Measurements from ENCODE around the gene ZNF277.

Gene ZNF277

GRCh38 chr7:112192236-112193154 is 14.0 kb upstream of the ZNF277 start:
- no peak for FAIRE-seq
- DNase-seq (ENCODE audit: insufficient read length, low spot score), result no peak
- TF ChIP-seq POU2F2 (IDR thresholded peaks at IDR 0.05; ENCODE audit: low read depth, low read length) (no peak), POLR2A (IDR thresholded peaks at IDR 0.05; ENCODE audit: low read depth, low read length) (no peak), POLR2AphosphoS5 (IDR thresholded peaks at IDR 0.05; ENCODE audit: low read depth, low read length) (no peak), PAX5 (IDR thresholded peaks at IDR 0.05; ENCODE audit: insufficient read depth, low read length, severe bottlenecking) (no peak), TAF1 (IDR thresholded peaks at IDR 0.05; ENCODE audit: low read depth, low read length) (no peak), SPI1 (IDR thresholded peaks at IDR 0.05; ENCODE audit: low read depth, low read length) (no peak)

GRCh38 chr7:112193915-112194502 is 12.5 kb upstream of the ZNF277 start:
- TF ChIP-seq POU2F2 (IDR thresholded peaks at IDR 0.05; ENCODE audit: low read depth, low read length) (no peak), PAX5 (IDR thresholded peaks at IDR 0.05; ENCODE audit: insufficient read depth, low read length, severe bottlenecking) (no peak), TAF1 (IDR thresholded peaks at IDR 0.05; ENCODE audit: low read depth, low read length) (no peak), POLR2AphosphoS5 (IDR thresholded peaks at IDR 0.05; ENCODE audit: low read depth, low read length) (no peak), SPI1 (IDR thresholded peaks at IDR 0.05; ENCODE audit: low read depth, low read length) (no peak), POLR2A (IDR thresholded peaks at IDR 0.05; ENCODE audit: low read depth, low read length) (no peak)
- DNase-seq (ENCODE audit: insufficient read length, low spot score) (no peak), FAIRE-seq (no peak)

GRCh38 chr7:112195717-112196116 is 10.8 kb upstream of the ZNF277 start:
- DNase-seq (ENCODE audit: insufficient read length, low spot score) (no peak), FAIRE-seq (no peak)
- TF ChIP-seq POU2F2 (IDR thresholded peaks at IDR 0.05; ENCODE audit: low read depth, low read length) (no peak), POLR2A (IDR thresholded peaks at IDR 0.05; ENCODE audit: low read depth, low read length) (no peak), PAX5 (IDR thresholded peaks at IDR 0.05; ENCODE audit: insufficient read depth, low read length, severe bottlenecking) (no peak), POLR2AphosphoS5 (IDR thresholded peaks at IDR 0.05; ENCODE audit: low read depth, low read length) (no peak), SPI1 (IDR thresholded peaks at IDR 0.05; ENCODE audit: low read depth, low read length) (no peak), TAF1 (IDR thresholded peaks at IDR 0.05; ENCODE audit: low read depth, low read length) (no peak)

- DNase-seq (ENCODE audit: insufficient read length, low spot score) (no peak), FAIRE-seq (no peak)
Measured at GRCh38 chr7:112197322-112197721, 9.2 kb upstream of the ZNF277 start.

GRCh38 chr7:112199035-112199655 is 7.3 kb upstream of the ZNF277 start:
- FAIRE-seq, result peak; percentile 47
- no peak for DNase-seq (ENCODE audit: insufficient read length, low spot score)
- TF ChIP-seq PAX5 (IDR thresholded peaks at IDR 0.05; ENCODE audit: insufficient read depth, low read length, severe bottlenecking), result no peak
- TF ChIP-seq POLR2AphosphoS5 (IDR thresholded peaks at IDR 0.05; ENCODE audit: low read depth, low read length), result no peak
- TF ChIP-seq POLR2A (IDR thresholded peaks at IDR 0.05; ENCODE audit: low read depth, low read length), result no peak
- no peak for TF ChIP-seq SPI1 (IDR thresholded peaks at IDR 0.05; ENCODE audit: low read depth, low read length)

More at GRCh38 chr7:112197322-112197721, 9.2 kb upstream of the ZNF277 start:
- no peak for TF ChIP-seq POU2F2 (IDR thresholded peaks at IDR 0.05; ENCODE audit: low read depth, low read length)

- FAIRE-seq (no peak), DNase-seq (ENCODE audit: insufficient read length, low spot score) (no peak)
- TF ChIP-seq POLR2AphosphoS5 (IDR thresholded peaks at IDR 0.05; ENCODE audit: low read depth, low read length) (no peak), POLR2A (IDR thresholded peaks at IDR 0.05; ENCODE audit: low read depth, low read length) (no peak), SPI1 (IDR thresholded peaks at IDR 0.05; ENCODE audit: low read depth, low read length) (no peak), TAF1 (IDR thresholded peaks at IDR 0.05; ENCODE audit: low read depth, low read length) (no peak), POU2F2 (IDR thresholded peaks at IDR 0.05; ENCODE audit: low read depth, low read length) (no peak), PAX5 (IDR thresholded peaks at IDR 0.05; ENCODE audit: insufficient read depth, low read length, severe bottlenecking) (no peak)
Measured at GRCh38 chr7:112199672-112200071, 6.8 kb upstream of the ZNF277 start.

- no peak for DNase-seq (ENCODE audit: insufficient read length, low spot score)
- FAIRE-seq, result no peak
- TF ChIP-seq TAF1 (IDR thresholded peaks at IDR 0.05; ENCODE audit: low read depth, low read length) (no peak), POLR2A (IDR thresholded peaks at IDR 0.05; ENCODE audit: low read depth, low read length) (no peak)
Measured at GRCh38 chr7:112201411-112201810, 5.1 kb upstream of the ZNF277 start.

GRCh38 chr7:112201839-112202238 is 4.7 kb upstream of the ZNF277 start:
- TF ChIP-seq POLR2AphosphoS5 (IDR thresholded peaks at IDR 0.05; ENCODE audit: low read depth, low read length), result no peak
- TF ChIP-seq SPI1 (IDR thresholded peaks at IDR 0.05; ENCODE audit: low read depth, low read length), result no peak
- no peak for TF ChIP-seq POLR2A (IDR thresholded peaks at IDR 0.05; ENCODE audit: low read depth, low read length)
- TF ChIP-seq PAX5 (IDR thresholded peaks at IDR 0.05; ENCODE audit: insufficient read depth, low read length, severe bottlenecking), result no peak
- TF ChIP-seq POU2F2 (IDR thresholded peaks at IDR 0.05; ENCODE audit: low read depth, low read length), result no peak
- no peak for TF ChIP-seq TAF1 (IDR thresholded peaks at IDR 0.05; ENCODE audit: low read depth, low read length)
- no peak for DNase-seq (ENCODE audit: insufficient read length, low spot score)
- FAIRE-seq, result no peak

GRCh38 chr7:112202816-112203215 is 3.7 kb upstream of the ZNF277 start:
- TF ChIP-seq SPI1 (IDR thresholded peaks at IDR 0.05; ENCODE audit: low read depth, low read length) (peak; percentile 54), POU2F2 (IDR thresholded peaks at IDR 0.05; ENCODE audit: low read depth, low read length) (no peak)
- FAIRE-seq, result no peak
- no peak for DNase-seq (ENCODE audit: insufficient read length, low spot score)

GRCh38 chr7:112203365-112203739 is 3.1 kb upstream of the ZNF277 start:
- FAIRE-seq, result no peak
- DNase-seq (ENCODE audit: insufficient read length, low spot score), result no peak
- no peak for TF ChIP-seq SPI1 (IDR thresholded peaks at IDR 0.05; ENCODE audit: low read depth, low read length)
- TF ChIP-seq POU2F2 (IDR thresholded peaks at IDR 0.05; ENCODE audit: low read depth, low read length), result no peak
- TF ChIP-seq POLR2AphosphoS5 (IDR thresholded peaks at IDR 0.05; ENCODE audit: low read depth, low read length), result no peak
- TF ChIP-seq POLR2A (IDR thresholded peaks at IDR 0.05; ENCODE audit: low read depth, low read length), result no peak
- TF ChIP-seq PAX5 (IDR thresholded peaks at IDR 0.05; ENCODE audit: insufficient read depth, low read length, severe bottlenecking), result no peak
- TF ChIP-seq TAF1 (IDR thresholded peaks at IDR 0.05; ENCODE audit: low read depth, low read length), result no peak
